GM21515 (cell line): ENCODE data around the gene GAB4.

ENCODE experiments used
- ATAC-seq: cut with Tn5 transposase; IDR thresholded peaks from one replicate; pipeline ENCODE4 v1.9.1; 2021; ENCODE audit not compliant: unreplicated experiment

The GAB4 gene

GRCh38 chr22:16988257-16988656 is 19.8 kb downstream of the GAB4 start:
- no peak for ATAC-seq

- no peak for ATAC-seq
Observed at GRCh38 chr22:16987822-16988221, 20.2 kb downstream of the GAB4 start.

DNA sequence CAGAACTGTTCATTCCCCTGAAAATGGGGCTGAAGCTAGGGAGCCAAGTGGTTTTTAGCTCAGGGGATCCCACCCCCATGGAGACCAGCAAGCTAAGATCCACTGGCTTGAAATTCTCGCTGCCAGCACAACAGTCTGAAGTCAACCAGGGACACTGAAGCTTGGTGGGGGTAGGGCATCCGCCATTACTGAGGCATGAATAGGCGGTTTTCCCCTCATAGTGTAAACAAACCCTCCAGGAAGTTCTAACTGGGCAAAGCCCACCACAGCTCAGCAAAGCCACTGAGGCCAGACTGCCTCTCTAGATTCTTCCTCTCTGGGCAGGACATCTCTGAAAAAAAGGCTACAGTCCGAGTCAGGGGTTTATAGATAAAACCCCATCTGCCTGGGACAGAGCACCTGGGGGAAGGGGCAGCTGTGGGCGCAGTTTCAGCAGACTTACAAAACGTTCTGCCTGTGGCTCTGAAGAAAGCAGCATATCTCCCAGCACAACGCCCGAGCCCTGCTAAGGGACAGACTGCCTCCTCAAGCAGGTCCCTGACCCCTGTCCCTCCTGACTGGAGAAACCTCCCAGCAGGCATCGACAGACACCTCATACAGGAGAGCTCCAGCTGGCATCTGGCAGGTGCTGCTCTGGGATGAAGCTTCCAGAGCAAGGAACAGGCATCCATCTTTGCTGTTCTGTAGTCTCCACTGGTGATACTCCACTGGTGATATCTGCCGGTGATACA is 32.7 kb downstream of the GAB4 start:
- no peak for ATAC-seq

- no peak for ATAC-seq
Observed at GRCh38 chr22:16974298-16975084, 33.5 kb downstream of the GAB4 start.

DNA sequence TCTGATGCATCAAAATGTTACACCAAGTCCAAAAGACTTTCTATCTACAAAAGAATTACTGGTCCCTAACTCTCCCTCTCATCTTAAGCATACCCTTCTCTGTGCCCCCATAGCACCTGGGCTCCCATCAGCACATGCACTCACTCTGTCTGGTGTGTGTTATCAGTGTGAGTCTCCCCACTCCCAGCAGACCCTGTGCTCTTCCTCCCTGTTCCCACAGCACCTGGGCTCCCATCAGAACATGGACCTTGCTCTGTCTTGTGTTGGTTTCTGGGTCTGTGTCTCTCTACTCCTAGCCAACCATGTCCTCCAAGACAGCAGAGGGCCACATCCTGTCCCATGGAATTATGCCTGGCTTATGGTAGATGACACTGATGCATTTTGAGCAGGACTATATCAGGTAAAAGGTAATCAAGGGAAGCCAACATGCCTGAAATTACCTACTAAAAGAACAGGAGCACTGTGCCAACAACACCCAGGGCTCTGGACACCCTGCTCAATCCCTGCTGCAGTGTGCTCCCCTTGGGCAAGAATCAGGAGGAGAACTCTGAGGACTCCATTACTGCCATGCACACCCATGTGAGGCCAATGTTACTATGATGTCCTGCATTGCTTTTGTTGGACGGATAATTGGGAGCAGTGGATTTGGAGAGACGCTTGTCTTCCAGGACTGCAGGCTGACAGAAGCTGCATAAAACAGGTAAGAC is 34.3 kb downstream of the GAB4 start:
- no peak for ATAC-seq

DNA sequence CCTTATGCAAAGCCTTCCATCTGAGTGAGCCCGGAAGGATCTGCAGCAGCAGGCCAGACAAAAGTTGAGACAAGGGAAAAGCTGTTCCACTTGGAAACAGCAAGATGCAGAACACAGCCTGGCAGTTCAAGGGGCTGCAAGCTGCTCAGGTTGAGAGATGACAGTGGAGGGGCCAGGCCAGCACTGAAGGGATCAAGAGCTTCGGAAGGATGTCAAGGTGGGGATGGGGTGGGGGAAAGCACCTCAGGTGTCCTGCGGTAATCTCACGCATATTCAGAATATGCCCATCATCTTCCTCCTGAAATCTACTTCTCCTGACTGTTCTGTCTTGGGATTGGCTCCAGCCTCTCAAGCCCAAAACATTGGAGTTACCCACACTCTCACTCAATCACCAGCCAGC is 35.7 kb downstream of the GAB4 start:
- ATAC-seq = no peak

DNA sequence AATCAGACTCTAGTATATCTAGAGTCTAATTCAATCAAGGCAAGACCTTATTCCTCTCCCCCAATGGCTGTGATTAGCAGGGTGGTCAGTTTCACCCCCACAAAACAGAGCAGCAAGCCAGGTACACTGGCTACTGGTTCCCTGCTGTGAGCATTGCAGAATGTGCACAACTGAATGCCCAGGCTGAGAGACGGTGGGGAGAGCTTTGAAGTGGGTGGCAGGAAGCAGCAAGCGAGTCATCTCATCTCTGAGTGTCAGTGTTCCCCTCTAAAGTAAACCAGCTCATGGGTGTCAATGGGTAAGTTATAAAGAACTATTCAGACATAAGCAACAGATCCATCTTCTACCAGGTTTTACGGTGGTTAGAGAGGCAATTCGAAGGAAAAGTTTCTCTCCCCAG is 37.6 kb downstream of the GAB4 start:
- ATAC-seq = no peak

GRCh38 chr22:16969508-16970327 is 38.3 kb downstream of the GAB4 start:
- no peak for ATAC-seq

DNA sequence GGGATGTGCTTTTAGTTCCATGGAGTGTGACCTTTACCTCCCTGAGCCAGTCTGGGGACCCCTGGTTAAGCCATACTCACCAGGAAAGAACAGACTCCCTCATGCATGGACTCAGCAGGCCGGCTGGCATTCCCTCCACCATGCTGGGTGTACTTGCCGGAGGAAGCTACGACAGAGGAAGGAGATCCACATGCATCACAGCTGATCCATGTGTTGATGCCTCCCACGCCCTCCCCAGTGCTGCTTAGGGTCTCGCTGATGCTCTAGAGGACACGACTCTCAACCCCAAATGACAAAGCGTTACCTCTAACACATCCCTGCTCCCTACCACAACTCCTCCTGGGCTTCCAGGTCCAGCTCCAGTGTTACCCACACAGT is 39.8 kb downstream of the GAB4 start:
- ATAC-seq = no peak

DNA sequence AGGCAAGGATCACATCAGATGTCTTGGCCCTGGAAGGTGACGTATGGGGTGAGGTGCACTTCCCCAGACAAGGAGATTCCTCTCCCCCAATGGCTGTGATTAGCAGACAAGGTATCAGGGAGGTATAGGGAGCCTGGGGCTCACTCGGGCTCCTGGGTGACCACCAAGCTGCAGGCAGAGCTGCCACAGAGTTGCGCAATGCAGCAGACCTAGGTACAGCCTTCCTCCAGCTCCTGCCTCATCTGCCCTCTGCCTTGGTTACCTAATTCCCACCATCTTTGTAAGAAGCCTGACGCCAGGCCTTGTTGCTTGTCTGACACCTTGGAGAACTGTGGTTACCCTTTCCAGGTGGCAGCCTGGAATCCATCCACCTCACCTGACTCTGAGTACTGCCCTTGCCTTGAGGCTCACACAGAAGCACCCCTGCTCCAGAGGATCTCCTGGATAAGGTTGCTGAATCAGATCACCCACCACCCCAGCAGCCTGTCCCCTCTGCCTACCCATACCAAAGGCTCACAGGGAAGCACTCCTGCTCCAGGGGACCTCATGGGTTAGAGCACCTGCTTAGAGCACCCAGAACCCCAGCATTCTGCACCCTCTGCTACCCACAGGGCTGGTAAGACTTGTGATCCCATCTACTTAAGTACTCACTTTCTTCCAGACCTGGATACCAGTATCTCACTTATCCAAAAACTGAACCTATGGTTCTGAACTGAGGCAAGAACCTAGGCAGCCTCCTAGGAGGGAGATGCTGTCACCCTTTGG is 40.4 kb downstream of the GAB4 start:
- no peak for ATAC-seq

DNA sequence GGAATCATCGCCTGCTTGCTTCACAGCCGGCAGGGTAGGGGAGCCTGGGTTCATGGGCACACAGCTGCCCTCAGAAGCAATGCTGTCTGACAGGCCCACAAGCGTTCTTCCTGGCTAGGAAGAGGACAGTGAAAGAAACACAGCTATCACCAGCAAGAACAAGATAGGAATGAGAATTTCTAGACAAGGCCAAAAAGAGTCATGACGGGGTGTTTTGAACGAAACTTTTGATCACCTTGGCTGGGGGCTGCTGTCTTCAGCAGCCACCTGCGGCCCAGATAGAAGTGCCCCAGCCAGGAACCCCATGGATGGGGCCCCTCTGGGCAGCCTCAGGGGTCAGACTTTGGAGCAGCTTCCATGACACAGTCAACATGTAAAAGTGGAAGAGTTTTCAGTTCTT is 41.8 kb downstream of the GAB4 start:
- ATAC-seq = no peak

DNA sequence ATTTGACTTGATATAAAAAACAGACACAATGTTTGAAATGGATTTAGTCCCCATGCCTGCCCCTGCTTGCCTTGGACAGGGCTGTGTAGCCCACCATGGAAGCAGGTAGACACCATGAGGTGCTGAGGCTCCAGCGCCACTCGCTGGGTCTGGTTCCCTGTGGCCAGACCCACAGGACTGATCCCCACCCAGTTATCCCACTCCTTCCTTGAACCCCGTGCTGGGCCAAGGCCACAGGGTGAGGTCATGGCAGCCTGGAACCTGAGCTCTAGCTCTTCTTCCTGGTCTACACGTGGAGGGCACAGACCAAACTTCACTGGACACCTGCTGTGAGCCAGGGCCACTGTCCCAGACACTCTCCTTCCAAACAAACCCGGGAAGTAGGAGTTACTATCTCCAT is 42.5 kb downstream of the GAB4 start:
- ATAC-seq = no peak

- ATAC-seq = no peak
Observed at GRCh38 chr22:16965083-16965482, 42.9 kb downstream of the GAB4 start.

DNA sequence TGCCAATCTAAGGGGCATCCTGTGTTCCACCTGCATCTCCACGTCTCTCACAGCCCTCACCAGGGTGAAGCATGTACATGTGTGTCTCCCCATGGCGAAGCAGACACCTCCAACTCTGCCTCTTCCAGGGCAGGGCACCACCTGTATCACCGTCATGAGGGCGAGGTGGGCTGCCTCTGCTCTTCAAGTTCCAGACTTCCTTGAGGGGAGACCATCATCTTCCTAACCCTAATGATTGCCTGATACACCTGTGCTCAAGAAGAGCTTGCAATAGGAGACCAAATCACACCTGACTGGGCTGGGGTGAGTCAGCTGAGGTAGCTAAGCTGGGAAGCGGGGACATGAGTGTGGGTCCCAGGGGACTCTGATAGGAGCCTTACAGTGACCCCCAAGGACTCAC is 43.7 kb downstream of the GAB4 start:
- no peak for ATAC-seq

- no peak for ATAC-seq
Observed at GRCh38 chr22:16963189-16963945, 44.7 kb downstream of the GAB4 start.

- ATAC-seq = no peak
Observed at GRCh38 chr22:16962501-16962900, 45.5 kb downstream of the GAB4 start.

DNA sequence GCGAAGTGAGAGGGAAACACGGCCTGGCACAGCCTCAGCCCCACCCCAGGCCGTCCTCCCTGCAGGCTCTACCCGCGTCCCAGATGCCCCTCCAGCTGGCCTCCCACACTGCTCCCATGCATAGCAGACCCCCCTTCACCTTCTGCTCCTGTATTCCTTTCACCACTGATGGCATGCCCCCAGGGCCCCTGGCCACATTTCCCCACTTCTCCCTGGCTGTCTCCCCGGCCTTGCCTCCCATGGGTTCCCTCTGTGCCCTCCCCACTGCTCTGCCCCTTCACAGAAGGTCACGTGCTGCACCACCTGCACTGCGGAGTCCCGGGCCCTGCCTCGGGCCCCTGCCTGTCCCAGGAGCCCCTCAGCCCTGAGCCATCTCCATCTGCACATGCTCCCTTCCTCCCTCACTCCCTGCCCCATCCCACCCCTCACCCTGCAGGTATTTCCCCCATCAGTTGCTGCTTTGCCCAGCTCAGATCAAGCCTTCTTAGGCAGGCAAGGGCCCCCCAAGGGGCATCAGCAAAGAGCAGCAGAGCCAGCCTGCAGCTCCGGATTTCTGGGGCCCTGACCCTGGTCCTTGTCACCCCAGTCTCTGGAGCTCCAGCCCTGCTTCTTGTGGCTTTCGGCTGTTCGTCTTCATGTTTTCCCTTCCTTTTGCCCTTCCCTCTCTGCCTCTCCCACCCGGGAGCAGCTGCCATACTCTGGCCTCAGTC is 46.4 kb downstream of the GAB4 start:
- ATAC-seq = no peak

GRCh38 chr22:16960884-16961249 is 47.2 kb downstream of the GAB4 start:
- no peak for ATAC-seq

DNA sequence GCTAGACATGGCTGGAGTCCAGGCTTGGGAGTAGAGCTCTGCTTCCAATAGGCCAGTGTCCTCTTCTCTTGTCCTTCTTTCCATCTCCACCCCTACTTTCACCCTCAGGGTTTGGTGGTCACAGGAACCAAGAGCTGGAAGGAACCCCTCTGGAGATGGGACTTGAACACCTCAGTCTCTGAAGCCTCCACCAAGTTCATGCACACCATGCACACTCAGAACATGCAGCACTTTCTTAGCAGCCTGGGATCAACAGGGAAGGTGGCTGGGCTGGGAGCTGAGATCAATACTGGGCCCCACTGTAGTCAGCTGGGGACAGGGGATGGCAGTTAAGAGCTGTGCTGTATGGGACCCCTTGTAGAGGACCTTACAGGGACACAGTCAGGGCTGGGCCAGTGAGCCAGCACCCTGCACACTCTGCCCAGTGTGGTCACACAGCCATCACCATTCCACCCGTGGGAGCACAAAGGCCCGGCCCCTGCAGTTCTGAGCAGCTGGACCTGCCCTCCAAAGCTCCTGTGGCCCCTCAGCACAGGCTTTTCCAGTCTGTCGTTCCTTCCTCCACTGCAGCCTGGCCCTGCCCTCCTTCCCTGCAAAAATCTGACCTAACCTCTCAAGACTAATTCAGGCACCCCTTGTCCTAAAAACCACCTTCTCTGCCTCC is 47.7 kb downstream of the GAB4 start:
- no peak for ATAC-seq
